Measurements from ENCODE around the gene POLD4. TPM values are rescaled to one million over a fixed set of nuclear protein-coding genes. Genes with fewer than 3 reads are reported as not detected.

The POLD4 gene
- total RNA-seq, 1 donor from 2014 or later, result 39.8 TPM

- Mint-ChIP-seq H3K4me1 (ENCODE audit: low read depth) (peaks cover 31% of the 10 kb centered on the region), H3K9me3 (no peaks in the 10 kb centered on the region), H3K4me3 (peak overlapping the region; percentile 57), H3K27ac (peak overlapping the region; percentile 71), H3K27me3 (ENCODE audit: insufficient read depth) (no peaks in the 10 kb centered on the region), H3K36me3 (ENCODE audit: low read depth) (no peaks in the 10 kb centered on the region)
- intact Hi-C loops (cut with micrococcal nuclease), result loop anchor here (1.0 to 10.0 kb wide), 7 partner anchors 31 to 1063 kb away; partner anchors contain the start of genes GSTP1, PC, TMEM134 and YIF1A
- DNase-seq (ENCODE audit: low spot score), result peak; percentile 45
Measured at GRCh38 chr11:67351275-67352005, 1.9 kb downstream of the POLD4 start.

DNA sequence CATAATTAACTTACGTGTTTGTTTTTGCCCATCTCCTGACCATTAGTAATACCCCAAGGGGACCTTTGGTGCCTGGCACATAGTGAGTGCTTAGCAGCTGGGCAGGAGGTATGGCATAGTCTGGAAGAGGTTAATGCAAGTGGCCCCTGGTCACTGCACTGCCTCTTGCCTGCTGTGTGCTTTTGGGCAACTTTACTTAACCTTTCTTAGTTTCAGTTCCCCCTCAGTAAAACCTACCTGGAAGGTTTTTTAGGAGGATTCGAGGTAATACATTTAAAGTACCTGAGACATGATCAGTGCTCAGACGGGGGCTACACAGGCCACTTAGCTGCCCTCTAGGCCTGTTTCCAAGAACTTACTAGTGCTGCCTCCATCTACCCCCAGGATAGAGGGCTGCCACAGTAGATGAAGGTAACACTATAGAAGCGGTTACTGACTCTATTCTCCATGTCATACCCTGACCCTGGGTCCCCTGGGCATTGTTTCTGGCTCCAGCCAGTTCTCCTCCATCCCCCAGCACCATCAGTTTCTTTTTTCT lies 3.3 kb downstream of the POLD4 start:
- Mint-ChIP-seq H3K27me3 (ENCODE audit: insufficient read depth) (no peaks in the 10 kb centered on the region), H3K9me3 (no peaks in the 10 kb centered on the region), H3K4me3 (no peak overlapping the region), H3K27ac (no peak overlapping the region), H3K36me3 (ENCODE audit: low read depth) (no peaks in the 10 kb centered on the region), H3K4me1 (ENCODE audit: low read depth) (peaks cover 40% of the 10 kb centered on the region)
- DNase-seq (ENCODE audit: low spot score), result no peak
- intact Hi-C loops (cut with micrococcal nuclease), result loop anchor here (5.0 to 10.0 kb wide), 3 partner anchors 117 to 457 kb away; partner anchors contain the start of genes GSTP1 and TMEM134

GRCh38 chr11:67349457-67349856 lies 3.9 kb downstream of the POLD4 start:
- intact Hi-C loops (cut with micrococcal nuclease), result no loop called here
- no peak for DNase-seq (ENCODE audit: low spot score)
- Mint-ChIP-seq H3K36me3 (ENCODE audit: low read depth) (no peaks in the 10 kb centered on the region), H3K27me3 (ENCODE audit: insufficient read depth) (no peaks in the 10 kb centered on the region), H3K27ac (no peak overlapping the region), H3K9me3 (no peaks in the 10 kb centered on the region), H3K4me3 (no peak overlapping the region), H3K4me1 (ENCODE audit: low read depth) (peaks cover 40% of the 10 kb centered on the region)

DNA sequence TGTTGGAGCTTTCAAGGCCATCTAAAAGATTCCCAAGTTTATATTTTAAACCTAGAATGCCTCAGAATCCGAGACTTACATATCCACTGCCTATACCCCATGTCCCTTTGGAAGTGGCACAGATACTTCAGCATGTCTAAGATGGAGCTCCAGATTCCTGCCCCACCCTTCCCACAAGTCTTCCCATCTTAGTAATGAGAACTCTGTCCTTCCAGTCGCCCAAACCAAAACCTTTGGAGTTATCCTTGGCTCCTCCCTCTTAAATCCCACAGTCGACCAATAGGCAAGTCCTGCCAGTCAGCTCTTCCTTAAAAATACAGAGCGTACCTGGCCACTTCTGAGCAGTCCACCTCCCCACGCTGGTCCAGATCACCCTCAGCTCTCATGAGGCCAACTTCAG lies 4.3 kb downstream of the POLD4 start:
- H3K27ac Mint-ChIP-seq, result no peak overlapping the region
- no peak for DNase-seq (ENCODE audit: low spot score)
- H3K4me1 Mint-ChIP-seq (ENCODE audit: low read depth), result peaks cover 40% of the 10 kb centered on the region
- no peaks in the 10 kb centered on the region for H3K36me3 Mint-ChIP-seq (ENCODE audit: low read depth)
- no peaks in the 10 kb centered on the region for H3K9me3 Mint-ChIP-seq
- intact Hi-C loops (cut with micrococcal nuclease), result no loop called here
- no peaks in the 10 kb centered on the region for H3K27me3 Mint-ChIP-seq (ENCODE audit: insufficient read depth)
- no peak overlapping the region for H3K4me3 Mint-ChIP-seq

DNA sequence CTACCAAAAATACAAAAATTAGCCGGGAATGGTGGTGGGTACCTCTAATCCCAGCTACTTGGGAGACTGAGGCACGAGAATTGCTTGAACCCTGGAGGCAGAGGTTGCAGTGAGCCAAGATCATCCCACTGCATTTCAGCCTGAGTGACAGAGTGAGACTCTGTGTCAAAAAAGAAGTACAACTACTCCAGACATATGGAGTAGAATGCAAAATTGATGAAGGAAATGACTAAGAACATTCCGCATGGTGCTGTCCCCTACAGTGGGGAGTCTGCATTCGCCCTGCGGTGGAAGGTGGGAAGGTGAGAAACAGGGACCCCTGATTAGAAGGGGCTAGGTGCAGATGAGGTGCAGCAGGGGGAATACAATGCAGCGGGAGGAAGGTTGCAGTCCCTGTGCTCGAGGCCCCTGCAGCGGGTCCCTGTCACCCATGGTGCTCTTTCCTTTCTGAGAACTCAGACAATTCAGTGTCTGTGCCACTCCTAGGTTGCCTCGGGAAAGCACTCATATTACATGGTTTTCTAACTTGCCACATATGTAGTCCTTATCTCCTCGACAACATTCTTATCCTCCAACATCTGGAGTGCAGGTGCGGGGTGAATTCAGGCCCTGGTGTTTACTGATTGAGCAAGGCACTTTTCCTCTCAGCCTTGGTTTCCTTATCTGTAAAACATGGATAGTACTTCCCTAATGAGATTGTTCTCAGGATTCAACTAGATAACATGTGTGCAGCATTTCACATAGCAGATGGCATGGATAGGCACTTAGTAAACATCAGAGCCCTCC lies 5.2 kb downstream of the POLD4 start:
- H3K4me1 Mint-ChIP-seq (ENCODE audit: low read depth), result peaks cover 37% of the 10 kb centered on the region
- no peaks in the 10 kb centered on the region for H3K27me3 Mint-ChIP-seq (ENCODE audit: insufficient read depth)
- H3K27ac Mint-ChIP-seq, result no peak overlapping the region
- intact Hi-C loops (cut with micrococcal nuclease), result no loop called here
- DNase-seq (ENCODE audit: low spot score), result no peak
- H3K36me3 Mint-ChIP-seq (ENCODE audit: low read depth), result no peaks in the 10 kb centered on the region
- no peaks in the 10 kb centered on the region for H3K9me3 Mint-ChIP-seq
- no peak overlapping the region for H3K4me3 Mint-ChIP-seq

DNA sequence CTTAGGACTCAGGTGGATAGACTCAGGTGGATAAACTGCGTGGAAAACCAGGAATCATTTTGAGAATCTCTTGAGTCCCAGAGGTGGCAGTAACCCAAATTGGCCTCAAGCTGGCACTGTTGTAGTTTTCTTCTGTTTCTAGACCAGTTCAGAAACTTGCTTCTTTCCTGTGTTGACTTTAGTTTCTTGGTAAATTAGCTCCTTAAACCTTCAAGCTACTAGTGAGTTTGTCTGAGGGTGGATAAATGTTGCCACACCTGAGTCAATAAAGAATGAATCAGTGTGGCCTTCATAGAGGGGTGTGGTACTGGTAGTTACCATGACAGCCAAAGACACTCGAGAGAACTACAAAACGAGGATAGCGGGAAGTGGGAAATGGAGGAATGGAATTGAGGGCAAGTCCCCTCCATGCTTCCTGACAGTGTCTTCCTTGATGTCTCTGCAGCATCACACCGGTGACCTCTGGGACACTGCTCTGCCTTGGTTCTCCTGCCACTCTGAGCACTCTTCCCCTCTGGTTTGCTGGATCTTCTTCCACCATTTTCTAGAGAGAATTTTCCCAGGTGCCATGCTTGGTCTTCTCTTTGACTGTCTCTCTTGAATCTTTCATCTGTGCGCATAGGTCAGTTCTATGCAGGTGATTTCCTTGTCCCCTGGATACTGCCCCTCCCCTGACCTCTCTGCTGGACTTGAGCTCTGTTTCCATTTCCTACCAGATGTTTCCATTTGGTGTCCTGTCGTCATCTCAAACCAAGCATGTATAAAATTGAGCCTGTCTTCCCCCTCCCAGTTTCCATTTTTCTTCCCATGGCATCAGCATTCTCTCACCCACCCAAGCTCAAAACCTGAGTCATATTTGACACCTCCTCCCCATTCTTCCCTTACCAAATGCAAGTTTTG lies 7.2 kb downstream of the POLD4 start:
- H3K27me3 Mint-ChIP-seq (ENCODE audit: insufficient read depth), result no peaks in the 10 kb centered on the region
- H3K27ac Mint-ChIP-seq, result peak overlapping the region; percentile 81
- H3K9me3 Mint-ChIP-seq, result no peaks in the 10 kb centered on the region
- intact Hi-C loops (cut with micrococcal nuclease), result loop anchor here (1.0 kb wide), 2 partner anchors 7 to 27 kb away; partner anchors contain the start of genes CLCF1 and POLD4
- peak overlapping the region; percentile 55 for H3K4me3 Mint-ChIP-seq
- H3K36me3 Mint-ChIP-seq (ENCODE audit: low read depth), result peaks cover 2% of the 10 kb centered on the region
- peaks cover 31% of the 10 kb centered on the region for H3K4me1 Mint-ChIP-seq (ENCODE audit: low read depth)
- DNase-seq (ENCODE audit: low spot score), result no peak

- Mint-ChIP-seq H3K4me3 (peak overlapping the region; percentile 55), H3K4me1 (ENCODE audit: low read depth) (peaks cover 29% of the 10 kb centered on the region), H3K27me3 (ENCODE audit: insufficient read depth) (no peaks in the 10 kb centered on the region), H3K36me3 (ENCODE audit: low read depth) (peaks cover 2% of the 10 kb centered on the region), H3K9me3 (no peaks in the 10 kb centered on the region), H3K27ac (peak overlapping the region; percentile 81)
- DNase-seq (ENCODE audit: low spot score), result no peak
- intact Hi-C loops (cut with micrococcal nuclease), result loop anchor here (1.0 kb wide), 1 partner anchor 8 kb away; the partner anchor contains the start of gene POLD4
Measured at GRCh38 chr11:67345247-67345919, 8.0 kb downstream of the POLD4 start.

GRCh38 chr11:67344264-67344663 lies 9.1 kb downstream of the POLD4 start:
- intact Hi-C loops (cut with micrococcal nuclease), result no loop called here
- no peaks in the 10 kb centered on the region for H3K9me3 Mint-ChIP-seq

GRCh38 chr11:67337257-67337656 lies 16.1 kb downstream of the POLD4 start:
- no peak for DNase-seq (ENCODE audit: low spot score)
- H3K27ac Mint-ChIP-seq, result no peak overlapping the region
- intact Hi-C loops (cut with micrococcal nuclease), result no loop called here
- H3K9me3 Mint-ChIP-seq, result no peaks in the 10 kb centered on the region
- H3K27me3 Mint-ChIP-seq (ENCODE audit: insufficient read depth), result no peaks in the 10 kb centered on the region
- no peak overlapping the region for H3K4me3 Mint-ChIP-seq
- H3K4me1 Mint-ChIP-seq (ENCODE audit: low read depth), result no peaks in the 10 kb centered on the region
- no peaks in the 10 kb centered on the region for H3K36me3 Mint-ChIP-seq (ENCODE audit: low read depth)

More at GRCh38 chr11:67344264-67344663, 9.1 kb downstream of the POLD4 start:
- no peak for DNase-seq (ENCODE audit: low spot score)
- H3K27ac Mint-ChIP-seq, result peak overlapping the region; percentile 71
- no peaks in the 10 kb centered on the region for H3K27me3 Mint-ChIP-seq (ENCODE audit: insufficient read depth)
- H3K4me1 Mint-ChIP-seq (ENCODE audit: low read depth), result peaks cover 29% of the 10 kb centered on the region
- peaks cover 2% of the 10 kb centered on the region for H3K36me3 Mint-ChIP-seq (ENCODE audit: low read depth)
- peak overlapping the region; percentile 71 for H3K4me3 Mint-ChIP-seq

DNA sequence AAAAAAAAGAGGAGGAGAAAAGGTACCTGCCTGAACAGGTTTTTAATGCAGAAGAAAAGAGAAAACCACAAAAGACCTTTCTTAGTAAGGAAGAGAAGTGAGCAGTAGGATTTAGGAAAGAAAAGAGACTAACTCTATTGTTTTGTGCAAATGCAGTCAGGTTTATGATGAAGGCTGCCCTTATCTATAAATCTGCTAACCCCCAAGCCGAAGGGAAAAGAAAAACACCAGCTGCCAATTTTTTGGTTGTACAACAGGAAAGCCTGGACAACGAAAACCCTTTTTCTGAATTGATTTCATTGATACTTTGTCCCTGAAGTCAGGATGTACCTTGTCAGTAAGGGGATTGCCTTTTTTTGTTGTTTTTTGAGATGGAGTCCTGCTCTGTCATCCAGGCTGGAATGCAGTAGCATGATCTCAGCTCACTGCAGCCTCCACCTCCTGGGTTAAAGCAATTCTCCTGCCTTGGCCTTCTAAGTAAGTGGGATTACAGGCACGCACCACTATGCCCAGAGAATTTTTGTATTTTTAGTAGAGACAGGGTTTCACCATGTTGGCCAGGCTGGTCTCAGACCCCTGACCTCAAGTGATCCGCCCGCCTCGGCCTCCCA lies 21.2 kb downstream of the POLD4 start:
- Mint-ChIP-seq H3K4me1 (ENCODE audit: low read depth) (no peaks in the 10 kb centered on the region), H3K36me3 (ENCODE audit: low read depth) (no peaks in the 10 kb centered on the region), H3K4me3 (no peak overlapping the region), H3K27ac (no peak overlapping the region), H3K9me3 (no peaks in the 10 kb centered on the region), H3K27me3 (ENCODE audit: insufficient read depth) (peaks cover 2% of the 10 kb centered on the region)
- DNase-seq (ENCODE audit: low spot score), result no peak
- intact Hi-C loops (cut with micrococcal nuclease), result no loop called here

GRCh38 chr11:67323526-67323925 lies 29.8 kb downstream of the POLD4 start:
- H3K4me1 Mint-ChIP-seq (ENCODE audit: low read depth), result peaks cover 9% of the 10 kb centered on the region
- H3K27me3 Mint-ChIP-seq (ENCODE audit: insufficient read depth), result peaks cover 3% of the 10 kb centered on the region
- peak overlapping the region; percentile 4 for H3K27ac Mint-ChIP-seq
- intact Hi-C loops (cut with micrococcal nuclease), result no loop called here
- no peak for DNase-seq (ENCODE audit: low spot score)
- H3K36me3 Mint-ChIP-seq (ENCODE audit: low read depth), result no peaks in the 10 kb centered on the region
- H3K4me3 Mint-ChIP-seq, result no peak overlapping the region
- no peaks in the 10 kb centered on the region for H3K9me3 Mint-ChIP-seq

Data from activated T-helper 1 cell treated with anti-CD3 and anti-CD28 coated beads, Interleukin-12 subunit alpha, Interleukin-12 subunit beta, Interleukin-2, Interleukin-4 antibody, amounts not matched to agents 30 ng/mL and 10 ng/mL and 1 ng/mL, durations not matched to agents 14 hours and 24 hours and 36 hours (primary cell).